DMS53 (cell line): ENCODE measurements around the gene OGFR.

Source experiments
- DNase-seq: peaks from one replicate; lab custom pipeline; 2025; lab: John Stamatoyannopoulos, UW

Gene OGFR

DNA sequence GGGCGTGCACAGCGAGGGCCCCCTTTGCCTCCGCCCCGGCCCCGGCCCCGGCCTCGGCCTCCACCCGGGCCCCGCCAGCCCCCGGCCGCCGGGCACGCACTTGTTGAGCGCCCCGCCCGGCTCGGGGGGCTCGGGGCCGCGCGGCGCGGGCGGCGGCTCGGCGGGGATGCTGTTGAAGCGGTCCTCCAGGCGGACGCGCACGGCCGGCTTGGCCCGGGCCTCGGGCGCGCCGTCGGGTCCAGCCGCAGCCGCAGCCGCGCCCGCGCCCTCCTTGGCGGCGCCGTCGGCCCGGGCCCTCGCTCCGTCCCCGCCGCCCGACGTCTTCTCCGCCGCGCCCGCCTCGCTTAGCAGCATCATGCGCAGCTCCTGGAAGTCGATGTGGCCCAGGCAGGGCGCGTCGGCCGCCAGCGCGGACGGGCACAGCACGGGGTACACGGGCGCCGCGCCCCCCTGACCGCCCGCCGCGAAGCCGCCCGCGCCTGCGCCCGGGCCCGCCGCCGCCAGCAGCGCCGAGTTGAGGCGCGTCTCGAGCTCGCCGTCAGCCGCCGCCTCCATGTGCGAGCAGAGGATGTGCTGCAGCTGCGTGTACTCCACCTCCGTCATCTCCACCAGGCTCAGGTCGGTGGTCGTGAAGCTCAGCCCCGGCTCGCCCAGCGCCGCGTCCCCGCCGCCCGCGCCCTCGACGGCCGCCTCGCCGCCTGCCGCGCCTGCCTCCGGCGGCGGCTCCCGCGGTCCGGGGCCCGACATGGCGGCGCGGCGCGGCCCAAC is 56.5 kb downstream of the OGFR start:
- DNase-seq: peak; percentile 75

DNA sequence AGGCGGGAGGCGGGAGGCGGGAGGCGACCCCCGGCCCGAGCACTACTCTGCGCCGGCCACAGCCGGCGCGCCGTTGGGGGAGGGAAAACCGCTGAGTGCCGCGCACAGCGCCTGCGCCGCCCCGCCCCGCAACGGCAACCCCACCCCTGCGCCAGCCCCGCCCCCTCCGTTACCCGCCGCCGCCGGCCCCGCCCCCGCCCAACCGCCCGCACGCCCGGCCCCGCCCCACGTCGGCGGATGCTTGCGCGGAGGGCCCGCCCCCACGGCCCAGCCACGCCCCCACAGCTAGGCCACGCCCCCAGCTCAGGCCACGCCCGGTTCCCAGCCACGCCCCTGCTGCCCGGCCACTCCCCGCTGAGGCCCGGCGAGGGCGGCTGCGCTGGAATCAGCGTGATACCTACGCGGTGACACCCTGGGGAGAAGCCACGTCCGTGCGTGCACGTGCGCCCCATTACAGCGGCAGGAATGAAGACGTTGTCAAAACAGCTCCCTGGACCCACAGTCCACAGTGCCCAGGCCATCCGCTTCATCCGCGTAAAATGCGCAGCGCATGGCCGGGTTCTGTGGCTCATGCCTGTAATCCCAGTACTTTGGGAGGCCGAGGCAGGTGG is 57.2 kb downstream of the OGFR start, which contains the start of gene TCFL5:
TSS of gene TCFL5 (minus strand) at position 97 of the 611 bp plus-strand sequence. CDS start 152 bp downstream, outside the sequence.
- peak; percentile 94 for DNase-seq
